Epithelial cell of proximal tubule (primary cell): ENCODE measurements around the gene ANKRD66. TPM values are rescaled to one million over a fixed set of nuclear protein-coding genes. Genes with fewer than 3 reads are reported as not detected.
"Not testable (repeated sequence)": the region's sequence is repeated elsewhere in the genome, so short reads cannot be mapped to it uniquely, and the experiment has no call there.

Experiments used
- DNase-seq: peaks from one replicate; pipeline ENCODE4 v3.0.0-alpha.2; 2011; ENCODE audit warnings: low read depth
- H3K4me3 ChIP-seq: 2 replicates; pipeline ENCODE4 v1.5.1; 2011; ENCODE audit warnings: low read depth, mild to moderate bottlenecking, low read length
- total RNA-seq: library from RNA; depleted of rRNA; stranded (reverse); fragments of >200 nt; gene quantifications from 2 replicates; pipeline ENCODE4 v1.2.3, GENCODE V29; 2015
- TF ChIP-seq, protein P1 (sequence below): conservative IDR thresholded peaks from 2 replicates; pipeline ENCODE4 v1.5.1; 2012; ENCODE audit warnings: low read depth, mild to moderate bottlenecking, low read length

ANKRD66 gene
- total RNA-seq, 1 donor from 2014 or later = not detected

DNA sequence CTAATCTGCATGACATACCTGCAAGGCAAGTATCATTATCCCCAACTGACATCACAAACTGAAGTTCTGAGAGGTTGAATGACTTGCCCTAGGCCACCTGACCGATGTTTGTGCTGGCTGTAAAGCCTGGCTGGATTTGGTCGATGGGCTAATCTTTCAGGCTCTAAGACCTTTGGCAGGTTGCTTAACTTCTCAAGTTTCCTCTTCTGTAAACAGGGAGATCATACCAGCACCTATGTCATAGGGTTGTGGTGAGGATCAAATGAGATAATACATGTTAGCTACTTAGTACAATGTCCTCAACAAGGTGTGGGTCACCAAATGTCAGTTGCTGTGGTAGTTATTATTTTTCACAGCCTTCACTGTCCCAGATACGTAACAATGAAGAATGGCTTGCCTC lies 14.2 kb downstream of the ANKRD66 start:
- no peak for DNase-seq
- TF ChIP-seq, protein P1, sequence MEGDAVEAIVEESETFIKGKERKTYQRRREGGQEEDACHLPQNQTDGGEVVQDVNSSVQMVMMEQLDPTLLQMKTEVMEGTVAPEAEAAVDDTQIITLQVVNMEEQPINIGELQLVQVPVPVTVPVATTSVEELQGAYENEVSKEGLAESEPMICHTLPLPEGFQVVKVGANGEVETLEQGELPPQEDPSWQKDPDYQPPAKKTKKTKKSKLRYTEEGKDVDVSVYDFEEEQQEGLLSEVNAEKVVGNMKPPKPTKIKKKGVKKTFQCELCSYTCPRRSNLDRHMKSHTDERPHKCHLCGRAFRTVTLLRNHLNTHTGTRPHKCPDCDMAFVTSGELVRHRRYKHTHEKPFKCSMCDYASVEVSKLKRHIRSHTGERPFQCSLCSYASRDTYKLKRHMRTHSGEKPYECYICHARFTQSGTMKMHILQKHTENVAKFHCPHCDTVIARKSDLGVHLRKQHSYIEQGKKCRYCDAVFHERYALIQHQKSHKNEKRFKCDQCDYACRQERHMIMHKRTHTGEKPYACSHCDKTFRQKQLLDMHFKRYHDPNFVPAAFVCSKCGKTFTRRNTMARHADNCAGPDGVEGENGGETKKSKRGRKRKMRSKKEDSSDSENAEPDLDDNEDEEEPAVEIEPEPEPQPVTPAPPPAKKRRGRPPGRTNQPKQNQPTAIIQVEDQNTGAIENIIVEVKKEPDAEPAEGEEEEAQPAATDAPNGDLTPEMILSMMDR = no peak
- H3K4me3 ChIP-seq = no peak overlapping the region

DNA sequence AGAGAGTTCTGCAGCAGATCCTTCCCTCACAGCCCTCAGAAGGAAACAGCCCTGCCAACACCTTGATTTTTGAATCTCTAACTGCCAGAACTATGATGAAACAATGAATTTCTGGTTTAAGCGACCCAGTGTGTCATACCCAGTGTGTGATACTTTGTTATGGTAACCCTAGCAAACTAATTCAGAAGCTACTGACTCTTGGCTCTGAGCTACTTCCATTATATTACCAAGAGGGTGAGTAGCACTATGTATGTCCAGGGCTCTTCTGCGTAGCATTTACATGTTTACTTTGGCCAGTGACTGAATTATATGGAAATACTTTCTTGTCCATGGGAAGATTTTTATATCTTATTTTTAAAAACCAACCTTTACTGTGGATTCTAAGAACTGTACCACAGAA lies 16.7 kb downstream of the ANKRD66 start:
- TF ChIP-seq, protein P1 = no peak
- no peak for DNase-seq
- no peak overlapping the region for H3K4me3 ChIP-seq

DNA sequence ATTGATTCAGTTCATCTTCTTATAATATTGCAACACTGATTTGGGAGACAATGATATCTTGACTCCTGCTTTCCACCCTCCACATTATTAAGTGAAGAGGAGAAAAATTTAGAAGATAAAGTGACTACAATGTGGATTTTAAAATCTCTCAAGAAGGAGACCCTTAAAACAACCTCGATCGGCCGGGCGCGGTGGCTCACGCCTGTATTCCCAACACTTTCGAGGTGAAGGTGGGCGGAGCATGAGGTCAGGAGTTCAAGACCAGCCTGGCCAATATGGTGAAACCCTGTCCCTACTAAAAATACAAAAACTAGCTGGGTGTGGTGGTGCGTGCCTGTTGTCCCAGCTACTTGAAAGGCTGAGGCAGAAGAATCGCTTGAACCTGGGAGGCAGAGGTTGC lies 17.5 kb downstream of the ANKRD66 start:
- not testable (repeated sequence) for H3K4me3 ChIP-seq, DNase-seq

DNA sequence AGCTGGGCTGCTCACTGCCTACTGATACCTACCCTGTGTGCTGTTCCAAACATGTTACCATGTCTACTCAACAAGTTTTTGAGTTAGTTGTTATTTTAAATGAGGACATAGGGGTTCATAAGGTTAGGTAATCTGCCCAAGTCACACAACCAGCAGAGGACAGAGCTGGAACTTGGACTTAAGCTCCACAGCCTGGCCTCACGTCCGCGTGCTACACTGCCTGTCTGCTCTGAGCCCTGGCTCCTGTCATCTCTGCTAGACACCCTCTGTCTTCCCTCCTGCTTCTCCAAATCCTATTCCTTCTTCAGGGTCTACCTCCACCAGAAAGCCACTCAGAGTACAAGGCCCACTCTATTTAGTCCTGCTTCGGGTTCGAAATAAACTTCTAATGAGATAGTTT lies 18.2 kb downstream of the ANKRD66 start:
- no peak for DNase-seq
- H3K4me3 ChIP-seq = no peak overlapping the region
- TF ChIP-seq, protein P1 = no peak

DNA sequence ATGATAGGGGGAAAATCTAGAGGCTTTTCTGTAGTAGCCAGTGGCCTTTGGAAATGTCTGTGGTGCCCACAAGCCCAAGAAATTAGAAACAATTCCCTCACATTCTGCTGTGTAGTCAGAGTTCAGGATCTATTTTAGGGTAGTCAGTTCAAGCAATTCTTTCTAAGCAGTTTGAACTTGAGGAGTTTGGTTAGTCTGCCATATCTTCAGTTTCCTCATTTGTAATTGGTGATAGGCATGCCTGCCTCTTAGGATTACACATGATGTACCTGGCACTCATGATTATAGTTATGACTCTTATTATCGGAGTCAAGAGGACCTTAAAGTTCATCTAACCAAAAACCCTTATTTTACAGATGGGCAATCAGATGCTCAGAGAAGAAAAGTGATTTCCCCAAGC lies 25.3 kb downstream of the ANKRD66 start:
- TF ChIP-seq, protein P1 = no peak
- no peak for DNase-seq
- no peak overlapping the region for H3K4me3 ChIP-seq

DNA sequence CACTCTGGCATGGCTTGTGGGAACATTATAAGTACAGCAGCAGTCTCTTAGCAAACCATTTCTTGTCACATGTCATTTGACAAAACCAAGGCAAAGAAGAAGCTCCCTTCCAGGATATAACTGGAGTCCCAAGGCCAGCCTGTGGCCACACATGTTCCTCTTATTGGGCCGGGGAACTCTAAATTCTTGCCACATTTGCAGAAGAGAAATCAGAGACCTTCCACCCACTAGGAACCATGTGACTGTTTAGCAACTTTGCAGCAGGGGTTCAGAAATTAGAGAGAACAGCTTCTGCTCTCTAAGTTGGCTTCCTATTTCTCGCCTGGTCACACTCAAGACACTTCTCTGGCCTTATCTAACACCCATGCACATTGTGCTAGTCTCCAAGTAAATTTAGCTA lies 26.0 kb downstream of the ANKRD66 start:
- no peak for DNase-seq
- TF ChIP-seq, protein P1 = no peak
- H3K4me3 ChIP-seq = no peak overlapping the region

DNA sequence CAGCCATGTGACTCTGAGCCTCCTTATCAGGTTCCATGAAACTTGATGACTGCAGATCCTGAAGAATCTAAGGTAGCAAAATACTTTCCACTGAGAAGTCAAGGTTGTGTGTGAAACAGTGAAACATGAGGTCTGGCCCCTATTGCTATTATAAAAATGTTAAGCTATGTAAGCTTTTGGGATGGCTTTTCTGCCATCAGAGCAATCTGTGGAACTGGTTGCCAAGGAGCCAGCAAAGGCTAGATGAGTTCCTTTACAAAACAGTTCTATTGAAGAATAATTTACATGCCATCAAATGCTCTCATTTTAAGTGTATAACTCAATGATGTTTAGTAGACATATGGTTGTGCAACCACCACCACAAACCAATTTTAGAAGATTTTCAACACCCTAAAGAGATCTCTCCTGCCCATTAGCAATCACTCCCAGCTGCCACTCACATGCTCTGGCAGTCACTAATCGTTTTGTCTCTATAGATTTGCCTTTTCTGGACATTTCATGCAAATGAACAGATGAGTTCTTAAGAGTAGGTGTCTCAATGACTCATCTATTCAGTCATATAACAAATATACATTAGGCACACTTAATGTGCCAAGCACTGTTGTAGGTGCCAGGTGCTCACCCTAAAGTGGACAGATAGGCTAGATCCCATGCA lies 26.6 kb downstream of the ANKRD66 start:
- TF ChIP-seq, protein P1 = no peak
- DNase-seq = no peak
- H3K4me3 ChIP-seq = no peak overlapping the region

DNA sequence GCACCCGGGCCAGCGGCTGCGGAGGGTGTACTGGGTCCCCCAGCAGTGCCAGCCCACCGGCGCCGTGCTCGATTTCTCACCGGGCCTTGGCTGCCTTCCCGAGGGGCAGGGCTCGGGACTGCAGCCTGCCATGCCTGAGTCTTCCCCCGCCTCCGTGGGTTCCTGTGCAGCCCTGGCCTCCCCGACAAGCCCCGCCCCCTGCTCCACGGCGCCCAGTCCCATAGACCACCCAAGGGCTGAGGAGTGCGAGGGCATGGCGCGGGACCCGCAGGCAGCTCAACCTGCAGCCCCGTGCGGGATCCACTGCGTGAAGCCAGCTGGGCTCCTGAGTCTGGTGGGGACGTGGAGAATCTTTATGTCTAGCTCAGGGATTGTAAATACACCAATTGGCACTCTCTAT lies 28.0 kb downstream of the ANKRD66 start:
- not testable (repeated sequence) for DNase-seq

More for the DNA sequence above, 28.0 kb downstream of the ANKRD66 start:
- H3K4me3 ChIP-seq = not testable (repeated sequence)
